HG02885 (cell line): ENCODE data around the gene VAMP5.
A peak's percentile ranks its signal among the peaks of the same experiment; 100 is the strongest.
"Not testable (repeated sequence)": the region's sequence is repeated elsewhere in the genome, so short reads cannot be mapped to it uniquely, and the experiment has no call there.

ENCODE experiments used
- ATAC-seq: cut with Tn5 transposase; IDR thresholded peaks from one replicate; pipeline ENCODE4 v1.9.1; 2021; ENCODE audit warnings: mild to moderate bottlenecking; ENCODE audit not compliant: unreplicated experiment, poor library complexity

VAMP5 gene

GRCh38 chr2:85549826-85550225 is 34.4 kb upstream of the VAMP5 start:
- ATAC-seq = no peak

DNA sequence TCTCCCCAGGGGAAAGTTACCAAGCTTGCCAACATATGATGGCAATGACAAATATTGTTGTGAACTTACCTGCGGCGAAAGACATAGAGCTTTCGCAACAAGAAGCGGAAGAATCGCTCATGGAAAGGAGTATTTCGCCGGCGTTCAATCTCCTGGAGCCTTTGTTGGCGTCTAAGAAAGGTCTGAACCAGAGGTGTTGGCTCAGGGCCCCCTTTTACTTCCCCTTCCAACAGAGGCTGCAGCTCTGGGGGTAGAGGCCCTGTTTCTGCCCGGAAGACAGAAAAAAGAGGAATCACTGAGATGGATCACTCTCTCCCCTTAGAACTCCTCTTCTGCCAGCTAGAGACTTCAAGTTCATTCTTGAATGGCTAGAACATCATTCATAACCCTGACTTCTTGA is 33.7 kb upstream of the VAMP5 start:
- ATAC-seq = no peak

DNA sequence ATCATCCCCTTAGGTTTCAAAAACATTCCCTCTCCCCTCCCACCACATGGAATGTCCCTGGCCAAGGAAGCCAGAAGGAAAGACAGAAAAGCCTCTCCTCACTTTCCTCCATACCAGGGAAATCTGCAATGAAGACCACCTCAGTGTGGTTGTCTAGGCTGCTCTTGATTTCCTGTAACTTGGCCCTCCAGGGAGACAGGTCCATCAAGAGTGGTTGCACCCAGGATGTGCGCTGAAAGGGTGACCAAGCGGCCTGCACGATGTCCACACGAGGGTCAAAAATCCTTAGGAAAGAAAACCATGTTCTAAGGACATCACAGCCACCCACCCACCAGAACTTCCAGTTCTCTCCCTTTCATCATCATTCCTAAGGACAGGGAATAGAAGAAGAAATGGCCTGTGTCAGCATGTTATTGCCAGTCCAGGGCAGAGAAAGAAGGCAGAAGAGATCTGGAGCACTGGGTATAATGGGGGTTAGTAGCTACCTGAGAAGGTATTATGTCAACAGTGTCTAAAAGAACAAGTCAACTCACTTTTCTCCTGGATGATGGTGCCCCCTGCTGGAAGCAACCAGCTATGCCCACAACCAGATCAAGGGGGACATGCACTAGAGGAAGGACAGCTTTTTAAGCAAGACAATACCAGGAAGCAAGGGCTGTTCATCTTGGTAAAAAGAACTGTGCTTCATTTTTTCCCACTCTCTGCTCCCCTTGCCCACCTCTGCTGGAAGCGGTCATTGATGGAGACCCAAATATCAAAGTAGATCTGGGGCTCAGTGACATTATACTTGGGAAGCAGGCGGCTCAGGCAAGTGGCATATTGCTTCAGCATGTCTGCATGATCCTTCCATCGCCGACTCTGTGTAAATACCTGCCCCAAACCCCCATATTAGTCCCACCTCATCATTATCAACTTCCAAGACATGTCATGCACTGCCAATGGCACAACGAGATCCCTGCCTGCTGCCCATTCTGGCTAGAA is 32.2 kb upstream of the VAMP5 start:
- ATAC-seq = peak; percentile 80

- no peak for ATAC-seq
Observed at GRCh38 chr2:85553184-85553583, 31.0 kb upstream of the VAMP5 start.

GRCh38 chr2:85554980-85555612 is 29.1 kb upstream of the VAMP5 start:
- no peak for ATAC-seq

DNA sequence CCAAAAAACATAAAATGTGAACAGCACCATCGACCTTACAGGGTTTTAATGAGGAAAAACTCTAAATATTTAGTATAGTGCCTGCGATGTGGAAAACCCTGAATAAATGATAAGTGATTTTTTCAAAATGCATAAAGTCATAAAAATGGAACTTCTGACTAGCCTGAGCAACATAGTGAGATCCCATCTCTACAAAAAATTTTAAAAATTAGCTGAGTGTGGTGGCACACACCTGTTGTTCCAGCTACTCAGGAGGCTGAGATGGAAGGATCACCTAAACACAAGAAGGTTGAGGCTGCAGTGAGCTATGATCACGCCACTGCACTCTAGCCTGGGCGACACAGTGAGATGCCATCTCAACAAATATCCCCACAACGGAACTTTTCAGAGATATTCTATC is 27.1 kb upstream of the VAMP5 start:
- no peak for ATAC-seq

DNA sequence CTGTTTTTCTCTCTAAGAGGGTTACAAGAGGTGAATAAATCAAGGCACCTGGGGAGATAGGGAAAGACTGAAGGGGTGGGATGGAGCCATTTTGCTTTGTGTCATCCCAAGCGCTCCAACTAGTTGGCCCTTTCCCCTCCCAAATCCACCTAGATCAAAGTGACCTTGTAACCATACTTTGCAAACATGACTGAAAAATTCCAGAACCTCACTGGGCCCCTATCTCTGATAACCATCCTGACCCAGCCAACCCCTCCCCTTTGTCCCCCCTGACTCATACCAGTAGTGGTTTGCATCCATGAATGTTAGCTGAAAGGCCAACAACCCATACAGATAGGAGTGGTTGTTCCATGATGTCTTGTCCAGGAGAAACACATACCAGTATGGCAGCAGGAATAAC is 26.1 kb upstream of the VAMP5 start:
- ATAC-seq = no peak

DNA sequence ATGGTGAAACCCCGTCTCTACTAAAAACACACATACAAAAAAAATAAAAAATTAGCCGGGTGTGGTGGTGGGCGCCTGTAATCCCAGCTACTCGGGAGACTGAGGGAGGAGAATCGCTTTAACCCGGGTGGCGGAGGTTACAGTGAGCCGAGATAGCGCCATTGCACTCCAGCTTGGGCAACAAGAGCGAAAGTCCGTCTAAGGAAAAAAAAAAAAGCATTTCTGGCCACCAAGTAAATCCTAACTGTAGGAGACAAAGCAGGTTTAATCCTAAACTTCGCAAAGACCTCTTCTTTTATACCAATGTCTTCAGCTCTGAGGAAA is 23.9 kb upstream of the VAMP5 start:
- not testable (repeated sequence) for ATAC-seq

DNA sequence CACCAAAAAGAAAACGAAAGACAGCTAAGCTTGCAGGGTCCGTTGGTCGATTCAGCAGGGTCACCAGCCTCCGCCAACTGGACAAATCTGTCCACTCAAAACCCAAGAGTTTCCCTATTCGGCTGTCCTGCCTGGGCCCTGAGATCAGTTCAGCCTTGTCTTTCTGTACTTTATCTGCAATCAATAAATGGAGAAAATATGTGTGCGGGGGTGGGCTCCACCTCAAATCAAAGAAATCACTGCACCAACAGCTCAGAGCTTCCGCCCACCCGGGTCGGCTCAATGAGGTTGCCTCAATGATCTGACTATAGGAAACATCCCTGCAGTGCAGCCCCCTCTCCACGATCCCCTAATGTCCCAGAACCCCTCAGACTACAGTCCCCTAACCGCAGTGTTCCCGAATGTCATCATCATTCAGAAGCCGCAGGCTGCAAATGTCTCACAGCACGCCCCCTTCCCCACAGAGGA is 23.4 kb upstream of the VAMP5 start:
- ATAC-seq = peak; percentile 19

DNA sequence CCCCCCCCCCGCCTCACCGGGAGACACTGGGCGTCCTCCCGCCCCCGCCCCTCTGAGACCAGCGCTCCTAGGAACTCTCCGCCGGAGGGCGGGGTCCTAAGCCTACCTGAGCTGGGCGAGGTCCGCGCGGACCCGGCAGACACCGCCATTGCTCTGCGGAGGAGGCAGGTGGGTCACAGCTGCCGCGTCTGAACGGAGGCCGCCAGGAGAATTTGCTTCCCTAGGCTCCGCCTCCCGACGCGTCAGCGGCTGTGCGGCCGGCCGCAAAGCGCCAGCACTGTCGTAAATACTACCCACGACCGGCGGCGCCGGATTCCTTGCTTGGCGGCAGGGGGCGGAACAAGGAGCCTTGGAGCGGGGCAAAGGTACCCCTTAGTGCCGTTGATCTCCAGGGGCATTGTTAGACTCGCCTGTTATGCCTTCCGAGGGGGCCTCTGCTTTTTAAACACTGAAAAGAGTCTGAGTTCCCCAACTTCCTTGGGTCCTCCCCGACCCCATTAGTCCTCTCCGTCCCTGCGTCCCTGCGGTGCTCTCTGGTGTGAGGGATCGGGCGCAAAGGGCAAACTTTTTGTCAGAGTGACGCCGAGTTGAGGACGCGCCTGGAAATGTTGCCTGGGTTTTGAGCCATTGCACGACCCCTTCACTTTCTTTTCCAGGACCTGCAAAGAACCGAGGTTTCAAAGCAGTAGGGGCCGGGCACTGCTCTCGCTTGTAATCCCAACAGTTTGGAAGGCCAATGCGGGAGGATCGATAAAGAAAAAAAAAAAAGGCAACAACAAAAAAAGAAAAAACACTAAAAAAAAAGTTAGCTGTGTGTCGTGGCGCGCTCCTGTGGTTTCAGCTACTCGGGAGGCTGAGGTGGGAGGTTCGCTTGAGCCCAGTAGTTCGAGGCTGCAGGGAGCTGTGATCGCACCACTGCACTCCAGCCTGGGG is 22.7 kb upstream of the VAMP5 start, which contains the start of gene GGCX:
Gene GGCX (minus strand): TSS at position 214 of the 933 bp plus-strand sequence. CDS start 65 bp downstream, at position 149.
- peak; percentile 94 for ATAC-seq

GRCh38 chr2:85564144-85564563 is 20.1 kb upstream of the VAMP5 start:
- peak; percentile 44 for ATAC-seq

DNA sequence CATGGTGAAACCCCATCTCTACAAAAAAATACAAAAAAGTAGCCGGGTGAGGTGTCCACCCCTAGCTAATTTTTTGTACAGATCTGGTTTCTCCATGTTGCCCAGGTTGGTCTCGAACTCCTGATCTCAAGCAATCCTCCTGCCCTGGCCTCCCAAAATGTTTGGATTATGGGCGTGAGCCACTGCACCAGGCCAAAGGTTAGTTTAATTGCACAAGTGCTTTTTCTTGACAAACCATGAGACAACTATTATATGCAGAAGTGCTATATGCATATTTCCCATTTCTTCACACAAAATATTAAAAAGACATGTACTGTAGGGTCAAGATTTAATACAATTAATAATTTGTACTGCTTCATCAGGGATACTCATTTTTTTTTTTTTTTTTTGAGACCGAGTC is 18.0 kb upstream of the VAMP5 start:
- no peak for ATAC-seq

GRCh38 chr2:85575739-85576138 is 8.5 kb upstream of the VAMP5 start:
- no peak for ATAC-seq

DNA sequence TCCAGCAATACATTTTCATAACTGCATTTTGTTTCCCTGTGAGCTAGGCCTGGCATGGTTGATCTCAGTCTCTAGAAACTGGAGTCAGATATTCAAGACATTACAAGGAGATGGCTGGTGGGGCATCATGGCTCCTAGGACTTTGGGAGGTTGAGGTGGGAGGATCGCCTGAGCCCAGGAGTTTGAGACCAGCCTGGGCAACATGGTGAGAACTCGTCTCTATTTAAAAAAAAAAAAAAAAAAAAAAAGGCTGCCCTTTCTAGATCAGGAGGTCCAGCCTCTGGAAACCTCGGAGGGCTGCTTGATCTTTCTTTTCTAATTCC is 7.2 kb upstream of the VAMP5 start:
- ATAC-seq = no peak

DNA sequence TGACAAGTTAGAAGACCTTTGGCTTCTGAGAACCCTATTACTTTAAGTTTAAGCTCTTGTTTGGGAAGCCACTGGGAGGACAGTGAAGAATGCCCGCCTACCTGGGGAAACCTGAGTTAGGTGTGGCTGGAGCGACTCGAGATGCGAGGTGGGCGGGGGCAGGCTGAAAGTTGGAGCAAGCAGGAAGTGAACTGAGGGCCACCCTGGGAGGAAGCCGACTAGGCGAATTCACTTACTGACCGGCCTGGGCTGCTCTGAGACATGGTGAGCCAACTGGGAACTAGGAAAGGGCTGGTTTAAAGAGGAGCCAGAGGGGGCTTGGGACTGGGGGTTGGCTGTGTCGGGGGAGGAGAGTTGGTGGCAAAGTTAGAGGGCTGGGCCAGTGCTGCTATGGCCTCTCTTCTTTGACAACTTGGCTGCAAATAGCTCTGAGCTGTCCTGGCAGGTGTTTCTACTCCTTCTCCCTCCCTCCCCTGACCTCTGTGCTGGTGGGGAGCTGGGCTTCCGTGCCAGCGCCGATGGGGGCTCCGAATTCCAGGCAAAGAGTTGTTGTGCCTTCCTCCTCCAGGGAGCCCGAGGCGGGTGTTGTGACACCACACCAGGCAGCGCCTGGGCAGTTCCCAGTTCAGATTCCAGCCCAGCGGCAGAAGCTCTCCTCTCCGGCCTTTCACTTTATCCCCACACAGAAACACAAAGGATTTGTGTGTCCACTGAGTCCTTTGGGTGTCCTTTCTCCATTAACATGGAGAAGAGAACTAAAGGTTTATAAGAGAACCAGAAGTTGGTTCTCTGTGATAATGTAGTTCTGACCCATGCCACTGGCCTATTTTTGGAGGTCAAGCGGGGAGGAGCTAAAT is 6.6 kb upstream of the VAMP5 start, which contains the start of gene VAMP8:
Gene VAMP8 (plus strand): TSS at position 201 of the 857 bp plus-strand sequence. CDS start 61 bp downstream, at position 262.
- ATAC-seq = peak; percentile 74

DNA sequence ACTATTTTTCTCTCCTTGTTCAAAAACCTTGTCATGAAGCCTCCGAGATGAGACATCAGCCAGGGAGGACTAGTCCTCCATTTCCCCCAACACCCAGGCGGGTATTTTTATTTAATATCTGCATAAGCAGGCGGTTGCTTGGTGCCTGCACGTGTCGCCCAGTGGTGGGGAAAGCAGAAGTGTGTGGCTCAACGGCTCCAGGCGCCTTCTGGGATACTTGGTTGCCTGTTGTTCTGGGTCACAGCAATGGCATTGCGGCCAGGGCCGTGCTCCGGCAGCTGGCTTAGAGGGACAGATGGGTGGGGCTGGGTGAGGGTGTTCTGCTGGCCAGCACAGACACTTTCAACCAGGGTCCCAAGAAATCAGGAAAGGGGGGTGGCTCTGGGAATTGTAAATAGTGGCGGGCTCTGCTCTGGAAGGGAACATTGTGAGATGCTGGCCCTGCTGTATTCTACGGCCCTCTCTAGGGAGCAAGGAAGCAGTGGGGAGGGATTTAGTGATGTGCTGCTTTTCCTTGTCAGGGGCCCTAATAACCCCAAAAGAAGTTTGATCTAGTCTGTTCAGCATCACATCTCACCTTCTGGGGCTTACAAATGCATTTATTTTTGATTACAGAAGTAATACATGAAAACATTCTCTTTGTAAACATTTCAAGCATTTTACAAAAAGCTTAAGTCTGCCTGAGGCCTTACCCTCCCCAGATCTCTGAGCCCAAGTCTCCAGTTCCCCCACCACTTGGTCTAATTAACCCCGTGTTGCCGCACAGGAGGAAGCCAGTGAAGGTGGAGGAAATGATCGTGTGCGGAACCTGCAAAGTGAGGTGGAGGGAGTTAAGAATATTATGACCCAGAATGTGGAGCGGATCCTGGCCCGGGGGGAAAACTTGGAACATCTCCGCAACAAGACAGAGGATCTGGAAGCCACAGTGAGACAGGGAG is 5.7 kb upstream of the VAMP5 start:
- ATAC-seq = peak; percentile 49

DNA sequence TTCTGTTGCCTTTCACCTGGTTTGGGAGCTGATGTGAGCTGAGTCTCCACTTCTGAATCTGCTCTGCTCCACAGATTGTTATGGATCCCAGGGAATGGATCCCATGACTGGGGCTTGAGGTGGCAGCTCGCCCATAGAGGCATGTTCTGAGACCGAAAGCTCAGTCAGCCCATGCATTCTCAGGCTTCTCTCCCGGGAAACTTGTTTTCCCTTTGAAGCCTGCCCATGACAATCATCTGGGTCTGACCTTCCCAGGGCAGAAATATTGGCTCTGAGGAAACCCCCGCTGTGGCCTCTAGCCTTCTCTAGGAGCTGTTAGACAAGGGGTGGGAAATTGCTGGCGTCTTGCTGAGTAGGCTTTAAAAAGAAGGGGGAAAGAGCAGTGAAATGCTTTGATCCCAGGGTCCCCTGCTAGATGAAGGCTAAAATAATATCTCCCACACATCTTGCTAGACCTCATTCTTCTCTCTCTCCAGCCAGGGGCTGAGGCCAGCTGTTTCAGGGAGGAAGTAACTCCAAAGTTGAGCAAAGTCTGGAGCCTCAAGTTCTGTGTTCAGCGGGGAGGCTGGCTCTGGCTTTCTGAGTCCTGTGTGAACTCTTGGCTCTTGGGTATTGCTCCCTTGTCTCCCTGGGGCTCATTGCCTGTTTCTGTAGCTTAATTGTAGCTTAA is 4.8 kb upstream of the VAMP5 start:
- no peak for ATAC-seq

DNA sequence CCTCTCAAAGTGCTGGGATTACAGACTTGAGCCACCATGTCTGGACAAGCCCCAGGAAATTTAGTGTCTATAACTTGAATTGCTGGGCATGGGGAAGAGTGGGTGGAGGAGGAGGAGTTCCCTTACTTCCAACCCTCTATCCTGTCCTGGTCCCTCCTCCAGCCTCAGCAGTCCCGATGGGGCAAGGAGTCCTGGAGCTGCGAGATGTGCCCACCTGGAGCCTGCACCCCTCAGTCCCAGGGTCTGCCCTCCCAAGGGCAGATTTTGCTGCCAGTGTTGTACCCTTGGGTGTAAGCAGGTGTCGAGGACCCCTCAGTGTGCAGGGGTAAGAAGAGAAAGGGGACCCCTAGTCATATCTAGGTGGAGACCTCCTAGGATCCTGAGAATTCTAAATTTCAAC is 4.0 kb upstream of the VAMP5 start:
- no peak for ATAC-seq
